Stimulated activated naive B cell treated with anti-CD40 and anti-IgM and Interleukin-4, amounts not matched to agents 10 μg/mL and 1 μg/mL and 100 μg/mL, for 72 hours (primary cell): ENCODE measurements around the gene SYNJ2.
"Not testable (repeated sequence)": the region's sequence is repeated elsewhere in the genome, so short reads cannot be mapped to it uniquely, and the experiment has no call there.

ENCODE experiments used
- ATAC-seq, 2 donors: fragments of 150-1000 bp; cut with Tn5 transposase; replicated peaks; 2 replicates each; pipeline ENCODE4 v1.10.0; 2021; ENCODE audit warnings: moderate library complexity in 1 of 2
- DNase-seq: peaks from one replicate; pipeline ENCODE4 v3.0.0; 2021
- H3K27ac Mint-ChIP-seq: one replicate; pipeline ENCODE4 v1.8.0; 2022; ENCODE audit warnings: mild to moderate bottlenecking, mixed read lengths
- H3K27me3 Mint-ChIP-seq, 2 donors: one replicate each; pipeline ENCODE4 v1.8.0; 2022; ENCODE audit warnings: mixed read lengths in 2 of 2
- H3K36me3 Mint-ChIP-seq, 2 donors: one replicate each; pipeline ENCODE4 v1.8.0; 2022; ENCODE audit warnings: mixed read lengths in 2 of 2, mild to moderate bottlenecking in 1 of 2
- H3K4me1 Mint-ChIP-seq, 2 donors: one replicate each; pipeline ENCODE4 v1.8.0; 2022; ENCODE audit warnings: mixed read lengths in 2 of 2, mild to moderate bottlenecking in 1 of 2
- H3K4me3 Mint-ChIP-seq, 2 donors: one replicate each; pipeline ENCODE4 v1.8.0; 2022; ENCODE audit warnings: mild to moderate bottlenecking in 2 of 2, mixed read lengths in 2 of 2, moderate library complexity in 1 of 2
- H3K9me3 Mint-ChIP-seq, 2 donors: one replicate each; pipeline ENCODE4 v1.8.0; 2022; ENCODE audit warnings: mixed read lengths in 2 of 2, mild to moderate bottlenecking in 1 of 2

SYNJ2 gene

GRCh38 chr6:157981395-157982101 lies at the start of gene SYNJ2:
TSS of gene SYNJ2 (plus strand) at chr6:157981863. CDS start at chr6:157981962, 99 bp downstream.
- peak; percentile 71 for DNase-seq
- no peaks in the 10 kb centered on the region for H3K9me3 Mint-ChIP-seq
- H3K4me3 Mint-ChIP-seq, result peak within 1 kb of the TSS; percentile 92 to 93
- H3K36me3 Mint-ChIP-seq, result peaks cover 3 to 6% of the 10 kb centered on the region in 2 donors
- peaks cover 27 to 53% of the 10 kb centered on the region in 2 donors for H3K4me1 Mint-ChIP-seq
- peak within 1 kb of the TSS; percentile 94 for H3K27ac Mint-ChIP-seq
- H3K27me3 Mint-ChIP-seq, result peaks cover 5 to 13% of the 10 kb centered on the region in 2 donors
- peak; percentile 76 to 79 for ATAC-seq

GRCh38 chr6:157935786-157936185 lies 45.9 kb upstream of the SYNJ2 start:
- no peaks in the 10 kb centered on the region for H3K27me3 Mint-ChIP-seq
- DNase-seq (no peak), ATAC-seq (no peak)
- no peak overlapping the region for H3K27ac Mint-ChIP-seq
- H3K9me3 Mint-ChIP-seq, result no peaks in the 10 kb centered on the region
- H3K36me3 Mint-ChIP-seq, result peaks cover 28 to 41% of the 10 kb centered on the region in 2 donors
- H3K4me1 Mint-ChIP-seq, result no peaks in the 10 kb centered on the region
- no peak overlapping the region for H3K4me3 Mint-ChIP-seq

- no peaks in the 10 kb centered on the region for H3K27me3 Mint-ChIP-seq
- H3K27ac Mint-ChIP-seq, result no peak overlapping the region
- H3K4me1 Mint-ChIP-seq, result no peaks in the 10 kb centered on the region
- no peak overlapping the region for H3K4me3 Mint-ChIP-seq
- no peaks in the 10 kb centered on the region for H3K9me3 Mint-ChIP-seq
- H3K36me3 Mint-ChIP-seq, result peaks cover 34 to 53% of the 10 kb centered on the region in 2 donors
- ATAC-seq (no peak), DNase-seq (no peak)
These were observed 44.3 kb upstream of the SYNJ2 start for GRCh38 chr6:157937318-157937717.

- Mint-ChIP-seq H3K27me3 (no peaks in the 10 kb centered on the region), H3K36me3 (peaks cover 35 to 53% of the 10 kb centered on the region in 2 donors), H3K4me3 (no peak overlapping the region), H3K9me3 (no peaks in the 10 kb centered on the region), H3K4me1 (no peaks in the 10 kb centered on the region), H3K27ac (no peak overlapping the region)
- no peak for ATAC-seq
- DNase-seq, result no peak
These were observed 43.7 kb upstream of the SYNJ2 start for GRCh38 chr6:157937916-157938315.

GRCh38 chr6:157940375-157941036 lies 41.2 kb upstream of the SYNJ2 start:
- H3K9me3 Mint-ChIP-seq, H3K27ac Mint-ChIP-seq, H3K4me1 Mint-ChIP-seq, DNase-seq, H3K27me3 Mint-ChIP-seq, H3K4me3 Mint-ChIP-seq: not testable (repeated sequence)
- H3K36me3 Mint-ChIP-seq, result peaks cover 55 to 60% of the 10 kb centered on the region in 2 donors
- peak in 1 of 2 donors; percentile 49 for ATAC-seq

- H3K4me3 Mint-ChIP-seq, result no peak overlapping the region
- H3K9me3 Mint-ChIP-seq, result no peaks in the 10 kb centered on the region
- peaks cover 61 to 62% of the 10 kb centered on the region in 2 donors for H3K36me3 Mint-ChIP-seq
- no peak for ATAC-seq
- no peaks in the 10 kb centered on the region for H3K27me3 Mint-ChIP-seq
- no peak for DNase-seq
- H3K4me1 Mint-ChIP-seq, result peaks cover 1 to 14% of the 10 kb centered on the region in 2 donors
- no peak overlapping the region for H3K27ac Mint-ChIP-seq
These were observed 40.4 kb upstream of the SYNJ2 start for GRCh38 chr6:157941101-157941863.

GRCh38 chr6:157942351-157942750 lies 39.3 kb upstream of the SYNJ2 start:
- Mint-ChIP-seq H3K9me3 (no peaks in the 10 kb centered on the region), H3K4me3 (no peak overlapping the region), H3K27me3 (no peaks in the 10 kb centered on the region), H3K36me3 (peaks cover 70 to 72% of the 10 kb centered on the region in 2 donors), H3K4me1 (peaks cover 4 to 25% of the 10 kb centered on the region in 2 donors), H3K27ac (no peak overlapping the region)
- DNase-seq (no peak), ATAC-seq (no peak)

- Mint-ChIP-seq H3K4me3 (no peak overlapping the region), H3K4me1 (peaks cover 4 to 25% of the 10 kb centered on the region in 2 donors)
These were observed 38.3 kb upstream of the SYNJ2 start for GRCh38 chr6:157943249-157943963.

GRCh38 chr6:157943964-157944283 lies 37.7 kb upstream of the SYNJ2 start:
- ATAC-seq (no peak), DNase-seq (no peak)
- Mint-ChIP-seq H3K36me3 (peaks cover 75 to 81% of the 10 kb centered on the region in 2 donors), H3K27ac (peak overlapping the region; percentile 72), H3K27me3 (no peaks in the 10 kb centered on the region), H3K4me1 (peaks cover 4 to 25% of the 10 kb centered on the region in 2 donors), H3K4me3 (no peak overlapping the region), H3K9me3 (peaks cover 2 to 9% of the 10 kb centered on the region in 2 donors)

More at GRCh38 chr6:157943249-157943963, 38.3 kb upstream of the SYNJ2 start:
- Mint-ChIP-seq H3K27ac (peak overlapping the region; percentile 72), H3K9me3 (peaks cover 0 to 4% of the 10 kb centered on the region in 2 donors), H3K27me3 (no peaks in the 10 kb centered on the region), H3K36me3 (peaks cover 72 to 77% of the 10 kb centered on the region in 2 donors)
- ATAC-seq, result no peak
- DNase-seq, result no peak

GRCh38 chr6:157944983-157945931 lies 36.4 kb upstream of the SYNJ2 start:
- Mint-ChIP-seq H3K4me3 (no peak overlapping the region), H3K27me3 (no peaks in the 10 kb centered on the region), H3K36me3 (peaks cover 66 to 76% of the 10 kb centered on the region in 2 donors), H3K4me1 (peaks cover 4 to 25% of the 10 kb centered on the region in 2 donors), H3K9me3 (peaks cover 9 to 10% of the 10 kb centered on the region in 2 donors), H3K27ac (peak overlapping the region; percentile 25)
- no peak for DNase-seq
- ATAC-seq, result no peak

GRCh38 chr6:157946053-157946617 lies 35.5 kb upstream of the SYNJ2 start:
- peaks cover 58 to 69% of the 10 kb centered on the region in 2 donors for H3K36me3 Mint-ChIP-seq
- no peak for DNase-seq
- no peak overlapping the region for H3K4me3 Mint-ChIP-seq
- H3K4me1 Mint-ChIP-seq, result peaks cover 4 to 25% of the 10 kb centered on the region in 2 donors
- peaks cover 10 to 13% of the 10 kb centered on the region in 2 donors for H3K9me3 Mint-ChIP-seq
- peak overlapping the region; percentile 31 for H3K27ac Mint-ChIP-seq
- ATAC-seq, result no peak
- H3K27me3 Mint-ChIP-seq, result no peaks in the 10 kb centered on the region

GRCh38 chr6:157946865-157947532 lies 34.7 kb upstream of the SYNJ2 start:
- peak overlapping the region; percentile 21 for H3K27ac Mint-ChIP-seq
- no peaks in the 10 kb centered on the region for H3K27me3 Mint-ChIP-seq
- H3K36me3 Mint-ChIP-seq, result peaks cover 53 to 62% of the 10 kb centered on the region in 2 donors
- H3K4me1 Mint-ChIP-seq, result peaks cover 4 to 25% of the 10 kb centered on the region in 2 donors
- H3K9me3 Mint-ChIP-seq, result peaks cover 10 to 15% of the 10 kb centered on the region in 2 donors
- DNase-seq, result no peak
- H3K4me3 Mint-ChIP-seq, result no peak overlapping the region
- peak; percentile 78 to 81 for ATAC-seq
